Measurements from ENCODE around the gene YJEFN3.

The YJEFN3 gene

GRCh38 chr19:19535311-19536191 is 6.8 kb downstream of the YJEFN3 start:
- no peak for DNase-seq (ENCODE audit: extremely low read depth in 1 of 2, low read depth in 1 of 2)

GRCh38 chr19:19537075-19538048 is 8.7 kb downstream of the YJEFN3 start:
- no peak for DNase-seq (ENCODE audit: extremely low read depth in 1 of 2, low read depth in 1 of 2)

GRCh38 chr19:19538061-19538784 is 9.5 kb downstream of the YJEFN3 start, which contains the start of gene CILP2:
Gene CILP2, plus strand, starts transcription at chr19:19538265. Its CDS starts 85 bp downstream, at chr19:19538350.
- DNase-seq (ENCODE audit: extremely low read depth in 1 of 2, low read depth in 1 of 2): no peak

GRCh38 chr19:19538785-19539166 is 10.1 kb downstream of the YJEFN3 start:
- DNase-seq (ENCODE audit: extremely low read depth in 1 of 2, low read depth in 1 of 2): no peak

GRCh38 chr19:19539698-19540063 is 11.0 kb downstream of the YJEFN3 start:
- no peak for DNase-seq (ENCODE audit: extremely low read depth in 1 of 2, low read depth in 1 of 2)

- peak; percentile 55 to 80 for DNase-seq (ENCODE audit: extremely low read depth in 1 of 2, low read depth in 1 of 2)
Measured at GRCh38 chr19:19540064-19540714, 11.5 kb downstream of the YJEFN3 start.

- DNase-seq (ENCODE audit: extremely low read depth in 1 of 2, low read depth in 1 of 2): peak; percentile 51 to 83
Measured at GRCh38 chr19:19540715-19541515, 12.2 kb downstream of the YJEFN3 start.

- no peak for DNase-seq (ENCODE audit: extremely low read depth in 1 of 2, low read depth in 1 of 2)
Measured at GRCh38 chr19:19541616-19542015, 12.9 kb downstream of the YJEFN3 start.

GRCh38 chr19:19542507-19542906 is 13.8 kb downstream of the YJEFN3 start:
- no peak for DNase-seq (ENCODE audit: extremely low read depth in 1 of 2, low read depth in 1 of 2)

- DNase-seq (ENCODE audit: extremely low read depth in 1 of 2, low read depth in 1 of 2): no peak
Measured at GRCh38 chr19:19543101-19543500, 14.4 kb downstream of the YJEFN3 start.

GRCh38 chr19:19543640-19544039 is 14.9 kb downstream of the YJEFN3 start:
- DNase-seq (ENCODE audit: extremely low read depth in 1 of 2, low read depth in 1 of 2): no peak

GRCh38 chr19:19544257-19544953 is 15.7 kb downstream of the YJEFN3 start:
- no peak for DNase-seq (ENCODE audit: extremely low read depth in 1 of 2, low read depth in 1 of 2)

- no peak for DNase-seq (ENCODE audit: extremely low read depth in 1 of 2, low read depth in 1 of 2)
Measured at GRCh38 chr19:19544954-19545591, 16.4 kb downstream of the YJEFN3 start.

- DNase-seq (ENCODE audit: extremely low read depth in 1 of 2, low read depth in 1 of 2): no peak
Measured at GRCh38 chr19:19545707-19546106, 17.0 kb downstream of the YJEFN3 start.

GRCh38 chr19:19546751-19547162 is 18.0 kb downstream of the YJEFN3 start:
- DNase-seq (ENCODE audit: extremely low read depth in 1 of 2, low read depth in 1 of 2): no peak

- no peak for DNase-seq (ENCODE audit: extremely low read depth in 1 of 2, low read depth in 1 of 2)
Measured at GRCh38 chr19:19547674-19548336, 19.1 kb downstream of the YJEFN3 start.

- DNase-seq (ENCODE audit: extremely low read depth in 1 of 2, low read depth in 1 of 2): no peak
Measured at GRCh38 chr19:19548915-19549759, 20.4 kb downstream of the YJEFN3 start.

All from stimulated activated CD8-positive, alpha-beta memory T cell treated with anti-CD3 and anti-CD28 coated beads, Interleukin-7, amount 100 ng/mL, for 48 hours (primary cell).